AG09319 (cell line): ENCODE measurements around the gene HELZ.

ENCODE experiments used
- DNase-seq: peaks from one replicate; pipeline ENCODE4 v3.0.0-alpha.2; 2010; ENCODE audit warnings: low read depth; ENCODE audit errors: extremely low read depth
- CTCF ChIP-seq: IDR thresholded peaks from 2 replicates; pipeline ENCODE4 v1.5.1; 2011; ENCODE audit warnings: low read depth, mild to moderate bottlenecking, inconsistent platforms, low read length, moderate library complexity

HELZ gene

DNA sequence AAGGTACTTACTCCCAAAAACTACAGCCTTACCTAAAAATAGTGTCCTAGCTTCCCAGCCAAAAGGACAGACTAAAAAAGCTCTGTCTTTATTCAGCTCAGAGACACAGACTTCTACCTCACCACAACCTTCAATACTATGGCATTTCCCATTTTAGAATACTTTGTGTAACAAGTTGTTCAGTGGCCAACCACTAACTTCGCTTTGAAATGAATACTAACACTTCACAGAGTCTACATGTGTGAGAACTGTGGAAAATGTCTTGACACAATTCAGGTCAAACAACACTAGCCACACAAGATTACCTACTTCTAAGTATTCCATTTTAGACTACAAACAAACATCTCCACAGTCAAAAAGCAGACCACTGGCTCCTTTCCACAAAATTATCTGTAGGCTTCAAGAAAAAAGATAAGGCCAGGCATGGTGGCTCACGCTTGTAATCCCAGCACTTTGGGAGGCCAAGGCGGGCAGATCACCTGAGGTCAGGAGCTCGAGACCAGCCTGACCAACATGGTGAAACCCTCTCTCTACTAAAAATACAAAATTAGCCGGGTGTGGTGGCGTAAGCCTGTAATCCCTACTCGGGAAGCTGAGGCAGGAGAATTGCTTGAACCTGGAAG, 3.2 kb downstream of the HELZ start:
- no peak for DNase-seq

GRCh38 chr17:67239597-67239996, 5.4 kb downstream of the HELZ start:
- DNase-seq: no peak
- TF ChIP-seq CTCF: no peak

More for the DNA sequence above, 3.2 kb downstream of the HELZ start:
- TF ChIP-seq CTCF: no peak

GRCh38 chr17:67238991-67239390, 6.0 kb downstream of the HELZ start:
- no peak for TF ChIP-seq CTCF
- DNase-seq: no peak

DNA sequence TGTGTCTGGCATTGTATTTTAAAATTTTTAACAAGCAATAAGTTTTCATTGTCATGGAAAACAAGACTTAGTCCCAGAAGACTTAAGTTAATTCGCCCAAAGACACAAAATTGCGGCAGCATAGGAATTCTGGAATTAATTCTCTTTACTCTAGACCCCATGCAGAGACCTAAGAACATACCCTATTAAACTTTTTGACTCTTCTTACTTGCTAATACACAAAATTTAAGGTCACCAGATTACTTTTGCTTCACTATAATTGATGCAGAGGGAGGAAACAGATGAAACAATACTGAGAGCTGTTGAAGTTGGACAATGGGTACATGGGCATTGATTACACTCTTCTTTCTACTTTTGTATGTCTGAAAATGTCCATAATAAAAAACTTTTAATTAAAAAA, 12.6 kb downstream of the HELZ start:
- DNase-seq: no peak
- TF ChIP-seq CTCF: no peak

DNA sequence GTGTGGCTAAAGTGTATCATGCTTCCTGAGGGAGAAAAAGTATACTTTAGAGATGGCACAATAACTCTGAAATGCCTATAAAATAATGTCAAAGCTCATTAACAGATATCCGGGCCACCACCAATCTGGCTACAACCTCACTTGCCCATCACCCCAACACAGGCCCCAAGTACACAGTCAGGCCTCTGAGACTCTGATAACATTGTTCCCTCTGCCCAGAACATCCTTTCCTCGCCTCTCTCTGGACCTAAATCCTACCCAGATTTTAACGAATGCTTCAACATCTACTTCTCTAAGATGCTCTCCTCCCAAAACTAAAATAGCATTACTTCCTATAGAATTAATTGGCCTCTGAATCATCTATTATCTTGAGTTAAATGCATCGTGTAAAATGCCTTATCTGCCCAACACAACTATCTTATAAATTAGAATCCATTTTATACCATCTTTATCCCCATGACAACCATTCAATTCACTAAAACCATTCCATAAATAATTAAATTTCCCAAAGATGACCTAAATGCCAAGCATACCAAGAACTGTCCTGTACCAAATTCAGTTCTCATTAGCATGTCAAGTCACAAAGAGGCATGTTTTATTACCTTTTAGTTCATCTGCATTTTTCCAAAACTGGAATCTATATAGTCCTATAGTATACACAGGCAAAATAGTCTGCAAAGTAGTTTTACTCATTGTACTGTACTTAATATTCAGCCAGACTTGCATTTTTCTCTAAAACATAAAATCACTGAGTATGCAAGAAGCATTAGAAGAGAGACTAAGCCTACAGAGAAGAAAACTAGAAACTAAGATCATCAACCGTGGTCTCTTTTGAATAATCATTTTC, 15.7 kb downstream of the HELZ start:
- no peak for TF ChIP-seq CTCF
- DNase-seq: no peak

GRCh38 chr17:67227488-67227887, 17.5 kb downstream of the HELZ start:
- DNase-seq: no peak
- TF ChIP-seq CTCF: no peak

DNA sequence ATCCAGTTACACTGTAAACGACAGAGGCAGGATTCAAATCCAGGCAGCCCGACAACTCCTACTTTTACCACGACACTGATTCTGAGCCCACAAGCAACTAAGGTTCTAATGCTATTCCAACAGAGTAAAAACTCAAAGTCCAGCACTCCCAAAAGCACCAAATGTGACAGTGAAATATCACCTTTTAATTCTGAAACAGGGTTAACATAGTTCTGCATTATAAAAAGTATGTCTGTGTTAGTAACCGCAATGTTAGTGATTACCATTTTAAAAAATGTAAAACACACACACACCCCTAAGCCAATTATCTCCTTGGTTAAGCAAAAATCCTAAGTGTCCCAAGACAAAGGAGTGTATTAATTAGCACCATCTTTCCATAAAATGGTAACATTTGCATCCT, 19.7 kb downstream of the HELZ start:
- no peak for TF ChIP-seq CTCF
- DNase-seq: no peak
